SH-SY5Y (cell line): ENCODE data around the gene ZDHHC19.

Experiments used
- GATA2 ChIP-seq: IDR thresholded peaks from 2 replicates; pipeline ENCODE4 v1.6.1; 2011; ENCODE audit warnings: mild to moderate bottlenecking, low read depth, low read length
- GATA3 ChIP-seq: IDR thresholded peaks from 2 replicates; pipeline ENCODE4 v1.6.1; 2011; ENCODE audit warnings: low read depth, mild to moderate bottlenecking, low read length, moderate library complexity

DNA sequence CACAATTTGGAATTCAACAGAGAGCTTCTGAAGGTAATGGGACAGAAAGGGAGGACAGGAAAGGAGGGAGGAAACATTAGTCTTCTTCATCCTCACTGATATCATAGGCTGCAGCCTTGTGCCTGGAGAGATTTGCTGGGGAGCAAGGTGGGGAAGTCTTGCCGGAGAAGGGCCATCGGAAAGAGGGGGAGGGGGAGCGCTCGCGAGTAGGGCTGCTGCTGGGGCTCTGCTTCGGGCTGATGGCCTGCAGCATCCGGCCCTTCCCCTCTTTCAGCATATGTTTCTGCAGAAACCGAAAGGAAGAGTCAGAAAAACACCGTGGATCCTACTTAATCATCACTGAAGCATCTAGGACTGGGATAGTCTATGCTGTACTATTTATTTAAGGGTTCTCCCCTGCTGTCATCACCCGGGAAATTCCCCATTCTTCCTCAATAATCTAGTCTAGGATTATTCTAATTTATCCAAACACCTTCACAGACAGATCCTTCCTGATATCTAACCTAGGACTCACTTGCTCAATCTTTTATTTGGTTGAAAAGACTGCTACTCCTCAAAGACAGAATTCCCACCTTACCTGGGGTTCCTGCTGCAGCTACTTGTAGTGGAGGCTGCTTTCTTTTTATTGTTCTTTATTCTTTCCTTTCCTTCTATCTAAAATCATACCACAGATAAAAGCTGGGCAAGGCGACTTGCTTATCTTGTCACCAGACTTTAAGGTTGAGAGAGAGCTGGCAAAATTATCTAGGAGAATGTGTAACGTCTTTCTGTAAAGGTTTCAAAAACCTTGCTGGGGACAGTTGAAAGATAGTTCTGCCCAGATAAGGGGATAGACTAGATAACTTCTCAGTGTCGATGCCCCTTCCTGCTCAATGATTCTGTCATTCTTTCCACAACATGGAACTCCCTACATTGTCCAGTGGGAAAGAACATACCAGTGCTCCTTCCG lies 27.7 kb upstream of the ZDHHC19 start:
- TF ChIP-seq GATA3 (no peak), GATA2 (no peak)
